Effector memory CD4-positive, alpha-beta T cell (primary cell): ENCODE data around the gene THEMIS2.
"Not testable (repeated sequence)": the region's sequence is repeated elsewhere in the genome, so short reads cannot be mapped to it uniquely, and the experiment has no call there.

Source experiments
- DNase-seq, 3 donors: peaks; one replicate each; pipeline ENCODE4 v3.0.0-alpha.2; 2020
- H3K27ac ChIP-seq: 2 replicates; pipeline ENCODE4 v1.7.0; 2013; ENCODE audit warnings: mild to moderate bottlenecking, low read length, moderate library complexity; ENCODE audit not compliant: insufficient read depth, poor library complexity, severe bottlenecking
- H3K27me3 ChIP-seq: replicated peaks from 2 replicates; pipeline ENCODE4 v1.7.0; 2013; ENCODE audit warnings: mild to moderate bottlenecking, low read length; ENCODE audit not compliant: insufficient read depth, control insufficient read depth, poor library complexity, severe bottlenecking
- H3K36me3 ChIP-seq: 2 replicates; pipeline ENCODE4 v1.7.0; 2013; ENCODE audit warnings: mild to moderate bottlenecking, low read length, moderate library complexity; ENCODE audit not compliant: control insufficient read depth, insufficient read depth
- H3K4me1 ChIP-seq: 2 replicates; pipeline ENCODE4 v1.7.0; 2013; ENCODE audit warnings: low read length, mild to moderate bottlenecking; ENCODE audit not compliant: control insufficient read depth, insufficient read depth, poor library complexity, severe bottlenecking
- H3K4me3 ChIP-seq: 2 replicates; pipeline ENCODE4 v1.7.0; 2013; ENCODE audit warnings: low read length, low read depth, mild to moderate bottlenecking; ENCODE audit not compliant: insufficient read depth, poor library complexity, severe bottlenecking
- H3K9me3 ChIP-seq: 2 replicates; pipeline ENCODE4 v1.7.0; 2013; ENCODE audit warnings: mild to moderate bottlenecking, low read length, moderate library complexity; ENCODE audit not compliant: control insufficient read depth

Gene THEMIS2

DNA sequence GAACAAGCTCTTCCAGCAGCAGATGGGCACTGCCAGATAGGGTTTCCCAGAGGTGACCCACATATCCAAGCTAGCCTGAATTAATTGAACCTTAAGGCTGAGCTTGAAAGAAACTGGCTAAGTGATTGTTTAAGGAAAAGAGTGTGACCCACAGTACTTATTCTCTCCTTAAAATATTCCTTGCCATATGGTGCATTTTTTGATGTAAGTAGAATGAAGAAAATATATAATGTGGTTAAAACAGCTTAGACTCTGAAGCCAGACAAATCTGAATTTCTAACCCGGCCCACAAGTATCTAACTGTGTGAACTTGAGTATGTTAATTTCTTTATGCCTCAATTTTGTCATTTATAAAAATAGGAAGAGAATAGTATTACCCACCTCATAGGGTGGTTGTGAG, 36.8 kb upstream of the THEMIS2 start:
- Histone ChIP-seq H3K27ac (no peak overlapping the region), H3K36me3 (peaks cover 22% of the 10 kb centered on the region), H3K4me1 (peaks cover 11% of the 10 kb centered on the region), H3K4me3 (no peak overlapping the region), H3K9me3 (no peaks in the 10 kb centered on the region), H3K27me3 (no peaks in the 10 kb centered on the region)
- DNase-seq, result no peak

DNA sequence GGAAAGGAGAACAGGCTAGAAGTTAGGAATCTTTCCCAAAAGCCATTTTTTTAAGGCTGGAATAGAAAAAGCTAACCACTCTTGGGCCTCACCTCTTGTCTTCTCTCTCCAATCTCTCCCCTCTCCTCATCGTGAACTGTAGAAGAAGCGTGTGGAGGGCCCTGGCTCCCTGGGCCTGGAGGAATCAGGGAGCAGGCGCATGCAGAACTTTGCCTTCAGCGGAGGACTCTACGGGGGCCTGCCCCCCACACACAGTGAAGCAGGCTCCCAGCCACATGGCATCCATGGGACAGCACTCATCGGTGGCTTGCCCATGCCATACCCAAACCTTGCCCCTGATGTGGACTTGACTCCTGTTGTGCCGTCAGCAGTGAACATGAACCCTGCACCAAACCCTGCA, 22.4 kb upstream of the THEMIS2 start:
- Histone ChIP-seq H3K9me3 (no peaks in the 10 kb centered on the region), H3K27ac (no peak overlapping the region), H3K4me3 (no peak overlapping the region), H3K4me1 (no peaks in the 10 kb centered on the region), H3K36me3 (peaks cover 54% of the 10 kb centered on the region), H3K27me3 (no peaks in the 10 kb centered on the region)
- no peak for DNase-seq

GRCh38 chr1:27855085-27855484, 17.3 kb upstream of the THEMIS2 start:
- H3K27ac ChIP-seq, result no peak overlapping the region
- H3K9me3 ChIP-seq, result no peaks in the 10 kb centered on the region
- H3K27me3 ChIP-seq, result no peaks in the 10 kb centered on the region
- no peak for DNase-seq
- H3K4me3 ChIP-seq, result no peak overlapping the region
- H3K4me1 ChIP-seq, result peaks cover 3% of the 10 kb centered on the region
- H3K36me3 ChIP-seq, result peaks cover 17% of the 10 kb centered on the region

DNA sequence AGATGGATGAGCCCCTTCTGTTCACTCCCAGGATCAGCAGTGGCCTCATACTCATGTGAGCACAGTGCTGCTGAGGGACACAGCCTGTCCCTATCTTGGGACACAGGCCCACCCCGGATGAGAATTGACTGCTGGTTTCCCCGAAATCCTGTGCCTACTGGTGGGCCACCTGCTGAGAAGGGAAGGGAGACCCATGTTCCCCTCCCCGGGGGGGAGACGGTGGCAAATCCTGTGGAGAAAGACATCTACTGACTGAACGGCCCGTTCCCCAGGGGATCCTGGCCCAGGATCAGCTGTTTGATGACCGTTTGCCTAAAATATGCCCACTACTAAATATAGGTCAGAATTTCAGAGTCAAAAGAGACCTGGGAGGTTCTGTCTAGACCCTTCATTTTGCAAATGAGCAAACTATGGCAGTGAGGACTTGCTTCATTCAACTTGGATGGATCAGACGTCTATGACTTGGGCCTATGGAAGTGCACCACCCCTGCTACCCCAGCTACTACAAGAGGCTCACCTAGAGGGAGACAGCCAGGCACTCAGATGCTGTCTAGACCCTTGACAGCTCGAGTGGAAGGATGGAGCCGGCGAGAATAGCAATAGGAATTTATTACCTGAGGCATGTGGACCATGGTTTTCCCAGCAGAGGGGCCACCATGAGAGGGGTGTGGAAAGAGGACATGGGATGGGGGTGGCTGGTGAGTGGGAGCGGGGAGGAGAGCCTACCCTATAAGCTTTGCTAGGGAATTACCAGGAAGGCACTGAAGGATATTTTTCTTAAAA, 15.6 kb upstream of the THEMIS2 start:
- no peak overlapping the region for H3K4me3 ChIP-seq
- no peaks in the 10 kb centered on the region for H3K27me3 ChIP-seq
- no peak for DNase-seq
- H3K27ac ChIP-seq, result no peak overlapping the region
- H3K4me1 ChIP-seq, result peaks cover 3% of the 10 kb centered on the region
- peaks cover 1% of the 10 kb centered on the region for H3K36me3 ChIP-seq
- no peaks in the 10 kb centered on the region for H3K9me3 ChIP-seq

DNA sequence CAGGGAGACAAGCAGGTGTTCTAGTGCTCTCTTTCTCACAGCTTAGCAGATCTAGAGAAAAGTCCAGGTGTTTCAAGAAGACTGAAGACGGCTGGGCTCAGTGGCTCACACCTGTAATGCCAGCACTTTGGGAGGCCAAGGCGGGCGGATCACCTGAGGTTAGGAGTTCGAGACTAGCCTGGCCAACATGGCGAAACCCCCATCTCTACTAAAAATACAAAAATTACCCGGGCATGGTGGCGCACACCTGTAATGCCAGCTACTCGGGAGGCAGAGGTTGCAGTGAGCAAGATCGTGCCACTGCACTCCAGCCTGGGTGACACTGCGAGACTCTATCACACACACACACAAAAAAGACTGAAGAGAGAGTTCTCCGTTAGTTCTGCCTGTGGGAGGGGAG, 14.8 kb upstream of the THEMIS2 start:
- H3K4me1 ChIP-seq, H3K27ac ChIP-seq, H3K36me3 ChIP-seq, H3K27me3 ChIP-seq, H3K4me3 ChIP-seq, DNase-seq, H3K9me3 ChIP-seq: not testable (repeated sequence)

DNA sequence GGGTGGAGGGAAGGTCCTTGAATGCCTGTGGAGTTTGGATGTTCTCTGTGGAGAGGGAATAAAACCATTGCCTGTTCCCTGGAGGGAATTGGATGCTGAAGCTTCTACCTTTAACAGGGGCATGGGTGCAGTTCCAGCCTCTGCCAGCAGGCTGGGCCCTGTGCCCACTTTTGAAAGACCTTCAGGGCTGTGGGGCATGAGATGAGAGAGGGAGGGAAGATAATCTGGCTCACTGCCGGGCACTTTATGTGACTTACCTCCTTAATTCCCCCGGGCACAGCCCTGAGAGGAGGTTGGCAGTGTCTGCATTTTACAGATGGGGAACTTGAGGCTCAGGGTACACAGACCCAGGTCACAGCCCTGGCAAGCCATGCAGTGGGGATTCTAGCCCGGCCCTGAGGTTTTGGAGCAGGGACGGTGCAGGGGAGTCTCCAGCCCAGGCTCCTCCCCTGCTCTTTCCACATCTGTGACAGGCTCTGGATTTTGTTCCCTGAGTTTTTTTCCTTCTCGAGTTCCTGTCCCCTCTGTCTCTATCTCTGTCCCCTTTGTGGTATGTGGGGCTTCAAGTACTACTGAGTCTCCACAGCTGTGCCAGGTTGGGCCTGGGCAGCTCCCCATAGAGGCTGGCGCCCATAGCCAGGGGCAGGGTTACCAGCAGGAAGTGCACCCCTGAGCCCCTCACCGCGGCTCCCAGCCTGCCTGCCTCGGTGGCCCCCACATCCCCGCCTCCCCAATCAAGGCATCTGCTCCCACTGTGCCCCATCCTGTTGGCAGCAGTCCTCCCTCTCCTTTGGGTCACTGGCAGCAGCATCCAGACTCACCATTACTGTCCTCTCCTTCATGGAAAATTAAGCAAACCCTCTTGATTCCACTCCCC, 14.0 kb upstream of the THEMIS2 start:
- no peak overlapping the region for H3K4me3 ChIP-seq
- peak; percentile 63 to 75 (median 66) for DNase-seq
- no peaks in the 10 kb centered on the region for H3K27me3 ChIP-seq
- peaks cover 8% of the 10 kb centered on the region for H3K4me1 ChIP-seq
- H3K27ac ChIP-seq, result no peak overlapping the region
- H3K36me3 ChIP-seq, result no peaks in the 10 kb centered on the region
- H3K9me3 ChIP-seq, result no peaks in the 10 kb centered on the region

DNA sequence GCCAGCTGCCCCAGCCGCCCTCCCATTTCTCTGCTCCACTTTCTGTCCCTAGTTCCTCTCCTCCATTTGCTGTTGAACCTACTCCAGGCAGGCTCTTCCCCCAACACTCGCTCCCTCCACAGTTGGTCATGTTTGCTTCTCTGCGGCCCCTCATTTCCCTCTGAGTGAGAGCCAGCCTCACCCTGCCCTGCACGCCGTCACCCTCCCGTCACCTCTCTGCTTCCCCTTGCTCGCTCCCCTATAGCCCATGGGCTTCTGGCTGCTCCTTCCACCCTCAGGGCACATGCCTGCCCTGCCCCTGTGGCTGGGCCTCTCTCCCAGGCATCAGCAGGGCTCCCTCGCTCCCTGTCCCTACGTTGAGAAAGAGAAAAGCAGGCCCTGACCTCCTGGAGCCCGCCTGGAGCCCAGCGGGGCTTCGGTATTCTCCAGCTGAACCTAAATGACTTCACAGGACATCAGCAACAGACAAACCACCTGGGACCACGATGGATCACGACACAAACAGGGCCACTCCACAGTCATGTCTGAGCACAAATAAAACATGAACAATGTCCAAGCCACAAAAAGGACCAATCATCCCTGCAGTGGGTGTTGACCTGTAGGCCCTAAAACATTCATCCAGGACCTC, 13.3 kb upstream of the THEMIS2 start:
- Histone ChIP-seq H3K4me3 (no peak overlapping the region), H3K9me3 (no peaks in the 10 kb centered on the region), H3K27me3 (no peaks in the 10 kb centered on the region), H3K36me3 (no peaks in the 10 kb centered on the region), H3K4me1 (peaks cover 16% of the 10 kb centered on the region), H3K27ac (no peak overlapping the region)
- no peak for DNase-seq

DNA sequence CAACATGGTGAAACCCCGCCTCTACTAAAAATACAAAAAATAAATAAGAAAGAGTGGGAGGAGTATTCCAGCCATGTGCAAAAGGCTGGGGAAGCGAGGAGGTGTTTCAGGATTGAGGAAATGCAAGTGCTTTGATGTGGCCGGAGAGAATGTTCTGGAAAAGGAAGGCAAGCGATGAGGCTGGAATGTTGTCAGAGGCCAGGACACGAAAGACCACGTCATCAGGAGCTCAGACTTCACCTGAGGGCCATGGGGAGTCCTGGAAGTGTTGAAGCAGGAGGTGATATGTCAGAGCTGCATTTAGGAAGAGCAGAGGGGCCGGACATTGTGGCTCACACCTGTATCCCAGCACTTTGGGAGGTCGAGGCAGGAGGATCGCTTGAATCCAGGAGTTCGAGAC, 10.9 kb upstream of the THEMIS2 start:
- no peaks in the 10 kb centered on the region for H3K9me3 ChIP-seq
- no peak for DNase-seq
- no peaks in the 10 kb centered on the region for H3K27me3 ChIP-seq
- no peak overlapping the region for H3K27ac ChIP-seq
- H3K4me1 ChIP-seq, result peaks cover 22% of the 10 kb centered on the region
- no peak overlapping the region for H3K4me3 ChIP-seq
- H3K36me3 ChIP-seq, result no peaks in the 10 kb centered on the region

GRCh38 chr1:27862004-27862403, 10.3 kb upstream of the THEMIS2 start:
- Histone ChIP-seq H3K4me3 (no peak overlapping the region), H3K27me3 (no peaks in the 10 kb centered on the region), H3K9me3 (no peaks in the 10 kb centered on the region), H3K36me3 (no peaks in the 10 kb centered on the region), H3K4me1 (peaks cover 22% of the 10 kb centered on the region), H3K27ac (no peak overlapping the region)
- no peak for DNase-seq
